ENCODE data around the gene ACVR2B. TPM values are rescaled to one million over a fixed set of nuclear protein-coding genes. Genes with fewer than 3 reads are reported as not detected.

The ACVR2B gene
- total RNA-seq, 4 donors from 2014 or later: 2.5 to 6.0 (median 3.8) TPM

- H3K4me3 ChIP-seq (ENCODE audit: low read depth, poor library complexity, severe bottlenecking): no peak overlapping the region
- DNase-seq (ENCODE audit: low spot score in 2 of 2): no peak
- TF ChIP-seq CTCF (IDR thresholded peaks at IDR 0.05) (no peak), POLR2A (IDR thresholded peaks at IDR 0.05) (no peak)
- intact Hi-C loops (cut with DNase I; ENCODE audit: low total_unique reads): loop anchor here (10.0 kb wide), 1 partner anchor 123 kb away; no protein-coding TSS in a partner anchor
- 90 to 91% methylated on average over 14 to 15 of the region's 15 CpGs for WGBS, 2 donors
Measured at GRCh38 chr3:38477839-38478450, 24.3 kb downstream of the ACVR2B start.

GRCh38 chr3:38478901-38479300, 25.2 kb downstream of the ACVR2B start:
- intact Hi-C loops (cut with DNase I; ENCODE audit: low total_unique reads): loop anchor here (10.0 kb wide), 1 partner anchor 124 kb away; no protein-coding TSS in a partner anchor
- H3K4me3 ChIP-seq (ENCODE audit: low read depth, poor library complexity, severe bottlenecking): no peak overlapping the region
- DNase-seq (ENCODE audit: low spot score in 2 of 2): no peak
- 87 to 88% methylated on average over 8 to 9 of the region's 9 CpGs for WGBS, 2 donors
- TF ChIP-seq CTCF (IDR thresholded peaks at IDR 0.05) (no peak), POLR2A (IDR thresholded peaks at IDR 0.05) (no peak)

GRCh38 chr3:38479431-38480092, 25.9 kb downstream of the ACVR2B start:
- DNase-seq (ENCODE audit: low spot score in 2 of 2): no peak
- no peak overlapping the region for H3K4me3 ChIP-seq (ENCODE audit: low read depth, poor library complexity, severe bottlenecking)
- WGBS, 2 donors: 69 to 71% methylated on average over 10 of the region's 10 CpGs
- TF ChIP-seq CTCF (IDR thresholded peaks at IDR 0.05) (peak in 1 of 3 donors; percentile 78), POLR2A (IDR thresholded peaks at IDR 0.05) (no peak)
- intact Hi-C loops (cut with DNase I; ENCODE audit: low total_unique reads): loop anchor here (10.0 kb wide), 1 partner anchor 125 kb away; no protein-coding TSS in a partner anchor

- TF ChIP-seq POLR2A (IDR thresholded peaks at IDR 0.05): no peak
- no peak for TF ChIP-seq CTCF (IDR thresholded peaks at IDR 0.05)
- no peak for DNase-seq (ENCODE audit: low spot score in 2 of 2)
- no peak overlapping the region for H3K4me3 ChIP-seq (ENCODE audit: low read depth, poor library complexity, severe bottlenecking)
- WGBS, 2 donors: 58 to 69% methylated on average over 3 of the region's 3 CpGs
- intact Hi-C loops (cut with DNase I; ENCODE audit: low total_unique reads): no loop called here
Measured at GRCh38 chr3:38480093-38480445, 26.4 kb downstream of the ACVR2B start.

GRCh38 chr3:38480930-38481329, 27.2 kb downstream of the ACVR2B start:
- intact Hi-C loops (cut with DNase I; ENCODE audit: low total_unique reads): no loop called here
- DNase-seq (ENCODE audit: low spot score in 2 of 2): no peak
- no peak overlapping the region for H3K4me3 ChIP-seq (ENCODE audit: low read depth, poor library complexity, severe bottlenecking)
- TF ChIP-seq CTCF (IDR thresholded peaks at IDR 0.05): no peak
- TF ChIP-seq POLR2A (IDR thresholded peaks at IDR 0.05): no peak
- WGBS, 2 donors: 100% methylated on average over 2 of the region's 2 CpGs
